ENCODE measurements around the gene DYNLT5. TPM values are rescaled to one million over a fixed set of nuclear protein-coding genes. Genes with fewer than 3 reads are reported as not detected.
"Not testable (repeated sequence)": the region's sequence is repeated elsewhere in the genome, so short reads cannot be mapped to it uniquely, and the experiment has no call there.

Gene DYNLT5
- total RNA-seq, 1 experiment from 2014 or later: not detected

DNA sequence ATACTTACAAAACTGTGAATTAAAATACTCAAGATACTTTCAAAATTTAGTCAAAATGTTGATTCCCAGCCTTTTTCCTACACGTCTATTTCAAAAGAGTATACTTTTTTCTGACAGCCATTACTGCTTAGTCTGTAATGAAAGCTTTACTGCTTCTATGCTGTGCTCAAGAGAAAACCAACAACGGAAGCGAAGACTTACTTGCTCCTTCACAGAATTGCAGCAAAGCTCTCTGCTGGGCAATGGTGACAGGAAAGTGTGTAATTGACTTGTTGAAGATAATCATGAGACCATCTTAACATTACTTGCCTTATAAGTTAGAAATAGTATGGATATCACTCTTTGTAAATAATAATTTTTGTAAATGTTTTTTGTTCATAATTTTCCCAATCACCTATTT is 1.7 kb upstream of the DYNLT5 start:
- no peak for DNase-seq (ENCODE audit: low read depth)

DNA sequence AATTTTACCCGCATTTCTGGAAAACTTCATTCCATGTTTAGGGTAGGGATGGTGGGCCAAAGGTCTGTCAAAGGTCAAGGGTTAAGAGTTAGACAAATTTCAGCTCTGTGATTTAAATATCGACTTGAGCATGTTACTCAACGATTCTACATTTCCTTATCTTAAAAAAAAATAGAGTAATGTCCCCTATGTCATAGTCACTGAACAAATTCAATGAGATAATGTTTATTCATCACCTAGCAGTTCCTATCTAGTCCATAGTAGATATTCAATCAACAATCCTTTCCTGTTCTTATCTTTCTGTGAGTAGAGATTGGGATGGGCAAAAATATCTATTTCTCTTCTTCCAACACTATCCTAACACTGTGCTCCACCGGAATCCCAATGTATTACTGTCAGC is 1.1 kb upstream of the DYNLT5 start:
- no peak for DNase-seq (ENCODE audit: low read depth)

DNA sequence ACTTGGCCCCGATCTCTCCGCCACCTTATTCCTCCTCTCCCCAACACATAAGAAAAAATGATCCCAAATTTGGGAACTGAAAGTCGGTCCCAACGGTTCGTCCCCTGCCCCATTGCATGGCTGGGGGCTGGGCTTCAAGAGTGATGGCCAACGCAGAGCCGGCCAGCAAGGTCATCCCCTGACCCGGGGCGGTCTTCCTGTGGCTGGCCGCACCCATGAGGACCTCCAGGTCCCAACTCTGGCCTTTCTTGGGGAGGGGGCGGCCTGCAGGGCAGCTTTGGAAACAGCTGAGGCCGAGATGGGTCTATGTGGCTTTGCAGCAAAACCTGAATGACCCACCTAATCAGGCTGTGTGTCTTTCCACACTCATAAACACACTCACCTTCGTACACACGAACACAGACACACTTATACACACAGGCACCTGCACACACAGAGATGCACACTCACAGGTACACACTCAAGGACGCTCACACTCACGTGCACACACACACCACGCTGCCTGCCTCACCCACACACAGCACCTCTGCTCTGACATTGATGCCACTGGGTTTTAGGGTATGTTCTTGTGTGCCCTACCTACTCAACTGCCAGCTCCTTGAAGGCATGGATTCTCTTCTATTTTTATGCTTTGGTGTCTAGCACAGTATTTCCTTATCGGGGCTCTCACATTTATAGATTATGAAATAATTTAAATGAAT is 562 bp downstream of the DYNLT5 start:
- DNase-seq (ENCODE audit: low read depth): no peak

DNA sequence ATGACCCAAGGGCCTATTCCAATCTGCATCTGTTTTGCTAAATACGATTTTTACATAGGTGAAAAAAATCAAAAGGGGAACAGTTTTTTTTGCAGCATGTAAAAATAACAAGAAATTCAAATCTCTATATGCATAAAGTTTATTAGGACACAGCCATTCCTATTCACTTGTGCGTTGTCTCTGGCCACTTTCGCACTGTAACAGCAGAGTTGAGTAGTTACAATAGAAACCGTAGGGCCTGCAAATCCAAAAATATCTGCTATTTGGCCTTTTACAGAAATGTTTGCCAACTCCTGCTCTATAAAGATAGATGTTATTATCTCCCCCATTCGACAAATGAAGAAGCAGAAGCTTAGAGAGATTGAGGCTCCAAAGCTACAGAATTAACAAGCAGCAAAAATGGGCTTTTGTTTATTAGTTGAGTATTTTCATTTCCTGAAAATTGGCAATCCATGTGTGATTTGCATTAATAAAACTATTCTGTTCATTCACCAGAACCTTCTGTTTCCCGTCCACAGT is 5.5 kb downstream of the DYNLT5 start:
- no peak for DNase-seq (ENCODE audit: low read depth)

DNA sequence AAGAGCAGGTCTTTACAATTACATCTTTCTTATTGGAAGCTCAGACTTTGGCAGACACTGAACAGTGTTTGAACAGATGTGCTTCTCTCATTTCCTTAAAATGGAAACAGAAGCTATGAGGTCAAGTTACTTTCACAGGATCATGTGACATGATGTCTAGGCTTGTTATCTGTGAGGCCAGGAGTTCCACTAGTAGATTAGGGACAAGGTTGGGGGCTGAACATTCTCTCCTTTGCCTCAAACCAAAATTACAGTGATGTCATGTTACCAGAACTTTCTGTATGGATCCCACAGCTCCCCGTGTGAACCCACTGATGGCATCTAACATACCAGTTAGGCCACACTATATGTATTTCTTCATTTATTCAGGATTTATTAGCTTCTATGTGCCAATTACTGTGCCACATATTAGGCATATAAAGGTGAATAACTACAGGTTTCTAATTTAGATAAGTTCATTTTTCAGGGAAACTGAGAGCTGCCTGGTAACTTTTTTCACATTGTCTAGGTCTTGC is 6.0 kb downstream of the DYNLT5 start:
- no peak for DNase-seq (ENCODE audit: low read depth)

DNA sequence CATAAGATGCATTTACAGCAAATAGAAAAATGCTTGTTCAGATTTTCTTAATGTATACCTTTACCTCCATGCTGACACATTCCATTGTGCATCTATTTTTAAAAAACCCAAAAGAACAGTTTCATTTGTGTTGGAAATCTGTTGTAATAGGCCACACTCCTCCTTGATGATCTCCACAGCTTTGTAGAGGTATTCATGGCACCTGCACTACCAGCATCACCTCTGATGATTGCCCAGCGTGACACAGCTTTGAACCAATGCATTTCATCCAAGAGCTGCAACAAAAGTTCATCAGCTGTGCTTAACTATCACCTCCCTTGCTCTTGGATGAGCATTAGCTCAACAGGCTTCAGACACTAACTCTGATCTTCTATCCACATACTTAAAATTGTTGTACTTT is 8.2 kb downstream of the DYNLT5 start:
- no peak for DNase-seq (ENCODE audit: low read depth)

DNA sequence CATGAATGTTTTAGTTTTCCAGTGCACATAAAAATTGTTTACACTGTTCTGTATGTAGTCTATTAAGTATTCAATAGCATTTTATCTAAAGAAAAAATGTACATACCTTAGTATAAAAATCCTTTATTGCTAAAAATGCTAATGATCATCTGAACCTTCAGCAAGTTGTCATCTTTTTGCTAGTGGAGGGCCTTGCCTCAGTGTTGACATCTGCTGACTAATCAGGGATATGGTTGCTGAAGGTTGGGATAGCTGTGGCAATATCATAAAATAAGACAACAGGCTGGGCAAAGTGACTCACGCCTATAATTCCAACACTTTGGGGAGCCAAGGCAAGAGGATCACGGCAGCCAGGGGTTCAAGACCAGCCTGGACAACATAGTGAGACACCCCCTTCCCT is 9.0 kb downstream of the DYNLT5 start:
- no peak for DNase-seq (ENCODE audit: low read depth)

DNA sequence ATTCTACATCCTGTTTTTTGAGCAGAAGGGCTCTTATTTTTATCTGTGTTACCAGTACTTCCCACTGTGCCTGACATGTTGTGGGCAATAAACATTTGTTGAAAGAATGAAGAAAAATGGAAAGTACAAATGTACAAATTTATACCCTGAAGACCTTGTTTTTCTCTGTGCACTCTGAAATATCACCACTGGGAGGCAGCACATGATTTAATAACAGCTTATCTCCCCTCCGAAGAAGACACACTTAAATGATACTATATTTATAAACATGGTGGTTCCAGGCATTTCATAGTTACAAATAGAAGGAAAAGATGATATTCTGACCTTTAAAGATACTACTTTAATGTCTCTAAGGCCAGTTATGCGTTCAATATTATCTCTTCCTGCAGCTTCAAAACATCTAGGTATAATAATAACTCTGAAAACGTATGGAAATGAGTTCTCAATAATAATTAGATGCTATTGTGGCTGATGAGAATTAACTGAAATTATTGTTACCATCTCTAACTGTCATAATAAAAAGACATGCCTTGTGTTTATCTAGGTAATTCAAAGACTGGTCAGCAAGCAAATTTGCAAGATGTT is 12.8 kb downstream of the DYNLT5 start:
- peak; percentile 29 for DNase-seq (ENCODE audit: low read depth)

DNA sequence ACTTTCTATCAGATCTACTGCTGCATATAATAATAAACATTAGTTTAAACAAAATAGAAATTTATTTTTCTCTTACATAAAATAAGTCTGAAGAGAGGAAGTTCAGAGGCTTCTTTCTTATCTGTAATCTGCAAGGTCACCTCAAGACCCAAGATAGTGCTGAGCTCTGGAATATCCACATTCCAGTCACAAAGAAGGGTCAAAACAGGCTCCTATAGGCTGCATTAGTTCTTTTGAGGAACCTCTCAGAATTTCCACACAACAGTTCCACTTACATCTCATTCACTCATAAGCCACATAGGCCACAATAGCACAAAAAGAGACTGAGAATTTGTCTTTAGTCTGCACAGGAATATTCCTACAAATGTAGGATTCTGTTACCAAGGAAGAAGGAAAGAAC is 15.4 kb downstream of the DYNLT5 start:
- no peak for DNase-seq (ENCODE audit: low read depth)

DNA sequence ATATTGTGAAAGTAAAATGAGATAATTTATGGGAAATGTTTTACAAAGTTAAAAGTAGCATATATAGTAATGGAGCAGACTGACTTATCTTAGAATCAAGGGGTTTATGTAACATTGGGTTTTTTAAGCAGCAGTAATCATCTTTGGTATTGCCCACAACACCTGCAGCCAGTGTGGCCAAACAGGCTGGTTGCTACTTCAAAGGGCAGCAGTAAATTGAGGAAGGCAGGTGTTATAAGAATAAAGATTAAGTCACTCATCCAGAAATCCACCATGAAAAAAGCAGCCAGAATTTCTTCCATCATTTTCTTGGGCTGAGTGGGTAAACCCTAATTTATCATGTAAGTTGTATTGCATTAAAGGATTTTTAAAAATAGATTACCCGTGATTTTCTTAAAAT is 16.7 kb downstream of the DYNLT5 start:
- no peak for DNase-seq (ENCODE audit: low read depth)

DNA sequence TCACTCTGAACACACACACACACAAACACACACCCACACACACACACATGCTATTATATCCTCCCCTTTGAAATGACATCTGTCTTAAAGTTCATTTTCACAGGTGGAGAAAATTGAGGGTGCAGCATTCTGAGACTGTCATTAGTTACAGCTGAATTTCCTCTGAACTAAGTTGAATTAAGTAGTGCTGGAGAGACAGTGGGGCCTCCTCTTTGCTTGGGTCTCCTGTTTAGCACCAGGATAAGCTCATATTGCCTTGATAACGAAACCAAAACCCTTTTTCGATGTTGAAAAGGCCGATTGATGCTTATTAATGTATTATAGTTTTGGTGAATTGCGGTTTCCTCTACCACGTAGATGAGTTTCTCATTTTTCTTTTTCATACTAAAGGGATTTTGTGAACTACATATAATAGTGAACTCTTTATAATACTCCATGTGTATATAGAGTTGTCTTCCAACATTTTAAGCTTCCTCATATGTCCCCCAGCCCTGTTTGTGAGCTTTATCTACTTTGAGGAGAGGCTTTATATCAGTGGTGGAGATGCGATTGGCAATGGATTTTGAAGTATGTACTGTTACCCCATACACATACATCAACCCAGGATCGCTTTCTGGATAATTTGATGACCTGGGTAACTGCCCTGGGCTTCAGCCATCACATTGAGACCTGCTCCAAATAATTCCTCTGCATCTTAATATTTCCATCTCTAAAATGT is 17.4 kb downstream of the DYNLT5 start:
- peak; percentile 9 for DNase-seq (ENCODE audit: low read depth)

DNA sequence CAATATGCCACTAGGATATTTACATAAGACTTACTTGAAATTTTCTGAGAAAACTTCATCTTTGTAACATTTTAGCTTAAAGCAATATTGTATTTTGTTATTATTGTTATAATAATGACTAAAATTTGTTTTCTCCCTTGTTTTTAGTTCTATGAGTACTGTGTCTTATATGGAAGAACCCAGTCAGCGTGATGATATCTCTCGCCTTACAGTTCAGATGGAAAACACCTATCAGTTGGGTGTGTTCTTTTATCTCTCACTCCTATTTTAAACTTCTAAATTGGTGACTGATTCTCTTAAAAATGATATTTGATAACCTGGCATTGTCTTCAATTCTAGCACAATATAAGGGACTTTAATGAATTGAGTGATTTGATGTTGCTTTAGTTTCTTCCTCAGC is 18.0 kb downstream of the DYNLT5 start:
- DNase-seq (ENCODE audit: low read depth): no peak

DNA sequence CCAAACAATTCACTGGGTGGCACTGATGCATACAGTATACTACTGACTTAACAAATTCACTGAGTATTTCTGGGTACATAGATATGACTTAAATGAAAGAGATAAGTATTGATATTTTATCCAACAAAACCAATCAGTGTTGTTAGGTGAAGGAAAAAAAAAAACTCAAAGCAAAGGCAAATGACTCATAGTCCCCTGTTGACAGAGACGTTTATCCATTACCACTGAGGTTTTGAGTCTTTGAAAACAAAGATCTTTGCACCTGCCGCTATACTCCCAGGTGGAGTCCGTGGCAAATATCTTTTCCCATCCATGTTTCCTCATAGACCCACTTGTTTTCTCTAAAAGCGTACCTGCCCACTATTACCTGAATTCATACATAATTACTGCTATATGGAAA is 18.4 kb downstream of the DYNLT5 start:
- no peak for DNase-seq (ENCODE audit: low read depth)

DNA sequence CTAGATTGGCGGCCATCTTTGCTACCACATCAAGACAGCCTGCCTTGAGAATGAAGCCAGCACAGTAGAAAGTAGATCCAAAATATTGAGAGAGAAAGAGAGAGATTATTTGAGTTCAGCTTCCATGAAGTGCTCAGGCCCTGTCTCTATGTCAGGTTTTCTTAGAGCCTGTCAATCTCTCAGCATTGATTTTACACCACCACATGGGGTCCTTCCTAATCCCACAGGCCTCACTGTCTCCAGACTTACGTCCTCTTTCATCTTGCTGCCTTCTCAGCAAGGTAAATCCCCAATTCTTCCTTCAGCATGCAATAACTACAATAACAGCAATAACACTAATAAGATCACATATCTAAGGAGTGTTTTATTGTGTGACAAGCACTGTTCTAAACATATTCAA is 21.0 kb downstream of the DYNLT5 start:
- no peak for DNase-seq (ENCODE audit: low read depth)

DNA sequence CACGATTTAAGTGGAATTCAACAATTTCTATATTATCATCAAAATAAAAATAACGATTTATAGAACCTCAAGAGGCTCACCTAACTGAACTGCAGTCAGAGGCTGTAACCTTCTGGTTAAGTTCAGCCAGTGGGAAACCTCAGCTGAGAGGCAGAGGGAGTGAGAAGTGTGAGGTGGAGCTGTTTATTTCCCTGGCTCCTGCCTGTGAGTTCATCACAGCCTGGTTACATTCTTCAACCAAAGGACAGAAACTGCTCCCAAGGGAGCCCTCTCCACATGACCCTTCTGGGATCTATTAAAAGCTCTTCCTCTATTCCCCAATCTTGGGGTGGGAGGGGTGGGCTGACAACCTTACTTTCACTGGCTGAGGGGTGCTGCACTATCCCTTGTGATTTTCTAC is 22.2 kb downstream of the DYNLT5 start:
- no peak for DNase-seq (ENCODE audit: low read depth)

DNA sequence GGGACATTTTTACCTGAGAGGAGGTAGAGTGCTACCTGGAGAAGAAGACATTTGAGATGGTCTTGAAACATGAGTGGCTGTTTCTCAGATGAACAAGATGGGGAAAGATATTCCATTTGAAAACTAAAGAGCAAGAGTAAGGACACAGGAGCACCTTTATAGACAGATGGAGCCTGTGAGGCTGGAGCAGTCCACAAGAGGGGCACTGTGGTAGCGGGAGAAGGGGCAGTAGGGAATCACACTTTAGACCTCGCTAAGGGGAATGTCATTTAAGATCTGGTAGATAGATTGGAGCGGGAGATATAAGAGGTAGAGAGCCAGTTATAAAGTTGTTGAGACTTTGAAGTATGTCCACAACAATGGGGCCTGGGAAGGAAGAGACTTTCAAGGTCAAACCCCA is 23.4 kb downstream of the DYNLT5 start:
- no peak for DNase-seq (ENCODE audit: low read depth)

DNA sequence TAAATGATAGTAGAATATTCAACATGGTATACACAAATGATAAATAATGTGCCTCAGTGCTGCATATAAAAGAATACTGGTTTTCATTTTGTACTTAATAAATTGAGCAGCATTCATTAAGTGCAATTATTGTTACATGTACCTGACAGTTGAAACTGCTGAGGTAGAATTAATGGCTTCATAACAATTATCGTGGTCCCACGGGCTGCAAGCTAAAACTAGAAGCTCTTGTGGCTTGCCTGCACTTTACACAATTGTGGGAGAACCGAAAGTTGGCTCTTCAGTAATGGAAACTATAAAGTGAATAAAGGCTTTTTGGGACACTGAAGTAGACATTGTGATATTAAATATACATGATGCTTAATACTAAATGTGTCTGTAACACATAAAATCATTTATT is 25.6 kb downstream of the DYNLT5 start:
- DNase-seq (ENCODE audit: low read depth): no peak

DNA sequence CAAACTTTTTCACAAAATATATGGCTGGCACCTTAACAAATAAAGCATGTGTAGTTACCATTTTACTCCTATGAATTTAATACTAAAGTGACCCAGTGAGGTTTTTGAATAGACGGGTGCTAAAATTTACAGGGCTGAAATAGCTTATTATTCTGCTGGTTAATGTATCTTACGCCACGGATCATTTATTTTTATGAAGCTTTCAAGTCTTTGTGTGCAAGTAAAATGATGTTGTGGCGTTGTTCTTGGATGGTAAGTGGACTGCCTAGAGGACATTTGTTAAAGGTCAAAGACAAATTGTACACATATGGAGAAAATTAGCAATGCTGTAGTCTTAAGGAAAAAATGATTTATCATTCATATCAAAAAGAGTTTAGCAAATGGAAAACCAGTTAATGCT is 26.0 kb downstream of the DYNLT5 start:
- no peak for DNase-seq (ENCODE audit: low read depth)

DNA sequence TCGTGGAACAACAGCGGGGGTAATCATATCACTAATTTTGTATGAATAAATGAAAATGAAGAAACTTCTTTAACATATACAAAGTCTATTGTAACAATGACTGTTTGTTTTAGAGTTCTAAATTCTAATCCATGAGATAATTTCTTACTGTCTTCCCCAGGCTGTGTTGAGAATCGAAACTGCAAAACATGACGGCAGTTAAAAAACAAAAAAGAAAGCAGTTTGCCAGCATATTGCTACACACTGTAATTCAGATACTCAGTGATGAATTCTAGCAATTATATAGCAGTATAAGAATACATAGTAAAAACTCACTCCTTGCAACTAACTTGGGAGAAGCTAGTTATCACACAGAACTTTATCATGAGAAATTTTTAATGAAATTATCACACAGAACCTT is 26.7 kb downstream of the DYNLT5 start:
- no peak for DNase-seq (ENCODE audit: low read depth)

DNA sequence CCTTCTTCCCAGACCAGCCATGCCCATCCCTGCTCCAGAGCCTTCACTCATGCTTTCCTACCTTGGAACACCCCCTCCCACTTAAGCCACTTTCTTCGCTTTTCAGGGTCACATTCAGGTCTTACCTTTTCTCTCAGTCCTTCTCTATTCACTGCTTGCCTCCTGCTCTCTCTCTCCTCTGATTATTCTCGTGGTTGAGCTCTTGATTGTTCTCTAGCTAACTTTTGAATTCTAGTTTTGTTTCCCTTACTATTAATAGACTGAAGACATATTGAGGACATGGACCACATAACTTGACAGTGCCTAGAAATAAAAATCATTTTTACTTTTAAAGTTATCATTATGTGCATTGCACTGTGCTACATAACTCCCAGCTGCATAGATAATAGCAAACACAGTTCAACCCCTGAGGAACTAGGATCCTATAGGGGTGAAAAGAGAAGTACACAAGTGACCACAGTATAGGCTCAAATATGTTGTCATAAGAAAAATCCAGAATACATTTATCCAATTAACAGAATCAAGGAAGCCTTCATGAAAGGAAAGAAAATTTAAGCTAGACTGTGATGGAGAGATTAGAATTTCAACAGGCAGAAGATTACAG is 27.3 kb downstream of the DYNLT5 start:
- DNase-seq (ENCODE audit: low read depth): no peak

DNA sequence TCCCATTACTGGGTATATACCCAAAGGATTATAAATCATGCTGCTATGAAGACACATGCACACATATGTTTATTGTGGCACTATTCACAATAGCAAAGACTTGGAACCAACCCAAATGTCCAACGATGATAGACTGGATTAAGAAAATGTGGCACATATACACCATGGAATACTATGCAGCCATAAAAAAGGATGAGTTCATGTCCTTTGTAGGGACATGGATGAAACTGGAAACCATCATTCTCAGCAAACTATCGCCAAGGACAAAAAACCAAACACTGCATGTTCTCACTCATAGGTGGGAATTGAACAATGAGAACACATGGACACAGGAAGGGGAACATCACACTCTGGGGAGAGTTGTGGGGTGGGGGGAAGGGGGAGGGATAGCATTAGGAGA is 33.5 kb downstream of the DYNLT5 start:
- not testable (repeated sequence) for DNase-seq (ENCODE audit: low read depth)

DNA sequence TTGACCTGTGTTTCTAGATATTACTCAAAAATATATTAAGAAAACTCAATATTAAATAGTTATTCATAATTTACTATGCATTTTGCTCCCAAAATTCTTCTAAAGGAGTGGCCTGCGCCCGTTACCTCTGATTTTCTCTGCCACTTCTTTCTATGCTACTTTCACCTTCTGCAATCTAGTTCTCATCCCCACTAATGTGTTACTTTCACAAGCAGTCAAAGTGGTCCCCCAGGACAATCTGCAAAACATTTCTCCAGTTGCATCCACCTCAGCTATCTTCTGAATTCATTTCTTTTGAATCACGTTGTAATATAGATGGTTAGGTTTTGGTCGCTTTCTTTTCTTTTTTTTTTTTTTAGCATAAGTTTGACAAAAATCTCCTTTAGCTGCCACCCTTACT is 35.4 kb downstream of the DYNLT5 start:
- no peak for DNase-seq (ENCODE audit: low read depth)
